Activated B cell treated with CpG ODN at 0.5 μM for 24 hours (primary cell): ENCODE results near the gene RAP1GAP2. TPM values are rescaled to one million over a fixed set of nuclear protein-coding genes. Genes with fewer than 3 reads are reported as not detected.

Source experiments
- ATAC-seq: fragments of 200-7000 bp; cut with Tn5 transposase; one replicate; pipeline ENCODE4 v1.10.0; 2021; ENCODE audit warnings: low read depth, mild to moderate bottlenecking, moderate library complexity
- CTCF ChIA-PET: fragments of 350-600 bp; sonication (Branson Sonifier 250); formaldehyde crosslinking; loops from one replicate; lab custom pipeline; 2021; ENCODE audit warnings: antibody characterized with exemption; lab: Charles Lee
- POLR2A ChIA-PET: fragments of 350-600 bp; sonication (Branson Sonifier 250); formaldehyde crosslinking; loops from one replicate; lab custom pipeline; 2021; ENCODE audit warnings: antibody characterized with exemption; lab: Charles Lee
- DNase-seq: peaks from one replicate; pipeline ENCODE4 v3.0.0; 2022
- H3K27ac Mint-ChIP-seq: one replicate; pipeline ENCODE4 v1.8.0; 2020; ENCODE audit warnings: mixed read lengths
- H3K27me3 Mint-ChIP-seq: one replicate; pipeline ENCODE4 v1.8.0; 2021; ENCODE audit warnings: mixed read lengths
- H3K36me3 Mint-ChIP-seq: one replicate; pipeline ENCODE4 v1.8.0; 2021; ENCODE audit warnings: low read depth, mixed read lengths
- H3K4me1 Mint-ChIP-seq: one replicate; pipeline ENCODE4 v1.8.0; 2021; ENCODE audit warnings: mixed read lengths
- H3K4me3 Mint-ChIP-seq: one replicate; pipeline ENCODE4 v1.8.0; 2020; ENCODE audit warnings: mild to moderate bottlenecking, mixed read lengths
- H3K9me3 Mint-ChIP-seq: one replicate; pipeline ENCODE4 v1.8.0; 2020; ENCODE audit warnings: mixed read lengths
- intact Hi-C: fragments of 100-400 bp; cut with micrococcal nuclease; formaldehyde crosslinking; loops from one replicate; pipeline ENCODE4 v1.15.1; 2024
- total RNA-seq: library from RNA; stranded (reverse); gene quantifications from 2 replicates; pipeline ENCODE4 v1.2.3, GENCODE V29; 2022
- TF ChIP-seq, protein P1 (sequence below): fragments of 200-600 bp; IDR thresholded peaks from one replicate; pipeline ENCODE4 v1.8.0; 2022; ENCODE audit warnings: antibody characterized with exemption, mild to moderate bottlenecking

RAP1GAP2 gene
- total RNA-seq, 1 donor from 2014 or later, result 2.6 TPM

DNA sequence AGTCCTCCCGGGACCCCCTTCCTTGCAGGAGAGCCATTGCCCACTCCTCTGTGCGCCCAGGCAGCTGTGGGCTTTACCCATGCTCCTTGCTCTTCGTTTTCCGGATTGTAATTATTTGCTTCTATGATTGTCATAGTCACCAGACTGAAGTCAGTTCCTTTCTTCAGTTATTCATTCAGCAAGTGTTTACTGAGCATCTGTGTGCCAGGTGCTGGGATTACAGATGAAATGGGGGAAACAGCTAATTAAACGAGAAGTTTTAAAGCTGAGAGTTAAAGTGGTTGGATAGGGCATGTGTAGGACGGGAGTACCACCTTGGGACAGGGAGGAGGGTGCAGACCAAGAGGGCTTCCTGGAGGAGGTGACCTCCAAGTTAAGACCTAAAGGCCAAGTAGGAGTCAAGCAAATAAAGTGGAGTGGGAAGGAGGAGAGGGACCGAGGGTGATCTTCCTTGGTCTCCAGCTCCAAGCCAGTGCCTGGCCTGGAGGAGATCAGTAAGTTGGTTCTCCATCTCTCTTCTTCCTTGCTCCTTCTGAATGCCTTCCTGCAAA lies 140.6 kb downstream of the RAP1GAP2 start:
- H3K9me3 Mint-ChIP-seq, result no peaks in the 10 kb centered on the region
- no peak overlapping the region for H3K27ac Mint-ChIP-seq
- ATAC-seq (no peak), DNase-seq (no peak)
- H3K27me3 Mint-ChIP-seq, result peaks cover 3% of the 10 kb centered on the region
- TF ChIP-seq, protein P1, sequence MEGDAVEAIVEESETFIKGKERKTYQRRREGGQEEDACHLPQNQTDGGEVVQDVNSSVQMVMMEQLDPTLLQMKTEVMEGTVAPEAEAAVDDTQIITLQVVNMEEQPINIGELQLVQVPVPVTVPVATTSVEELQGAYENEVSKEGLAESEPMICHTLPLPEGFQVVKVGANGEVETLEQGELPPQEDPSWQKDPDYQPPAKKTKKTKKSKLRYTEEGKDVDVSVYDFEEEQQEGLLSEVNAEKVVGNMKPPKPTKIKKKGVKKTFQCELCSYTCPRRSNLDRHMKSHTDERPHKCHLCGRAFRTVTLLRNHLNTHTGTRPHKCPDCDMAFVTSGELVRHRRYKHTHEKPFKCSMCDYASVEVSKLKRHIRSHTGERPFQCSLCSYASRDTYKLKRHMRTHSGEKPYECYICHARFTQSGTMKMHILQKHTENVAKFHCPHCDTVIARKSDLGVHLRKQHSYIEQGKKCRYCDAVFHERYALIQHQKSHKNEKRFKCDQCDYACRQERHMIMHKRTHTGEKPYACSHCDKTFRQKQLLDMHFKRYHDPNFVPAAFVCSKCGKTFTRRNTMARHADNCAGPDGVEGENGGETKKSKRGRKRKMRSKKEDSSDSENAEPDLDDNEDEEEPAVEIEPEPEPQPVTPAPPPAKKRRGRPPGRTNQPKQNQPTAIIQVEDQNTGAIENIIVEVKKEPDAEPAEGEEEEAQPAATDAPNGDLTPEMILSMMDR, result no peak
- ChIA-PET CTCF (no interaction called here), POLR2A (interaction anchor here (0.6 kb wide), 1 partner anchor 49 kb away, joined by 3 read pairs; no protein-coding TSS in a partner anchor)
- peaks cover 9% of the 10 kb centered on the region for H3K36me3 Mint-ChIP-seq
- peaks cover 17% of the 10 kb centered on the region for H3K4me1 Mint-ChIP-seq
- no peak overlapping the region for H3K4me3 Mint-ChIP-seq
- intact Hi-C loops, result no loop called here

DNA sequence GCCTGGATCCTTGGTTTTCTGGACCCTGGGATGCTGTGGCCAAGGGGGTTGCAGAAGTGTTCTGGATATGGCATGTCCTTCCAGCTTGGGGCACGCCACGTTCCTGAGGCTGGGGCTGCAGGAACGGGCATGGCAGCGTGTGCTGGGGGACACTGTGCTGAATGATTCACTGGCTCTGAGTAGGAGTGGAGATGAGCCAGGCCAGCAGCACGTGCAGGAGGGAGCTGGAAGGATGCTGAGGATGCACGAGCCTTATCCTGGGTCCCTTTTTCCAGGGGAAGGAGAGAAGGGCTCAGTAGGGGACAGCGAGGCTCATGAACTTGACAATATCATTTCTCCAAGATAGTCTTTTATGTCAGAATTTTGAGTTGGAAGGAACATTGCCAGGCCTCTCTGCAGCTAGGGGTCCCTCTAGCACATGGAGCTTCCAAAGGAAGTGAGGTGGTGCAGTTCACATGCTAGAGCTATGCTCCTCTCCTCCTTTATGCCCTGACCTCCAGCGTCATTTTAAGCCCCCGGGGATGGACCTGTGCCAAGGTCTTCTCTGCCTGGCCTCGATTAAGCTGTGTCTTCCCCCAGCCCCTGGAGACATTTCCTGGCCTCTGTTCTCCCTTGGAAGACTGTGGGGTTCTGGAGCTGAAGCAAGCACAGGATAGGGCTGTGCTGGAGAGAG lies 141.2 kb downstream of the RAP1GAP2 start:
- no peak for ATAC-seq
- DNase-seq, result no peak
- intact Hi-C loops, result no loop called here
- POLR2A ChIA-PET, result no interaction called here
- CTCF ChIA-PET, result no interaction called here
- Mint-ChIP-seq H3K4me1 (peaks cover 13% of the 10 kb centered on the region), H3K4me3 (no peak overlapping the region), H3K36me3 (peaks cover 9% of the 10 kb centered on the region), H3K27me3 (peaks cover 3% of the 10 kb centered on the region), H3K27ac (no peak overlapping the region), H3K9me3 (no peaks in the 10 kb centered on the region)
- TF ChIP-seq, protein P1, result no peak

DNA sequence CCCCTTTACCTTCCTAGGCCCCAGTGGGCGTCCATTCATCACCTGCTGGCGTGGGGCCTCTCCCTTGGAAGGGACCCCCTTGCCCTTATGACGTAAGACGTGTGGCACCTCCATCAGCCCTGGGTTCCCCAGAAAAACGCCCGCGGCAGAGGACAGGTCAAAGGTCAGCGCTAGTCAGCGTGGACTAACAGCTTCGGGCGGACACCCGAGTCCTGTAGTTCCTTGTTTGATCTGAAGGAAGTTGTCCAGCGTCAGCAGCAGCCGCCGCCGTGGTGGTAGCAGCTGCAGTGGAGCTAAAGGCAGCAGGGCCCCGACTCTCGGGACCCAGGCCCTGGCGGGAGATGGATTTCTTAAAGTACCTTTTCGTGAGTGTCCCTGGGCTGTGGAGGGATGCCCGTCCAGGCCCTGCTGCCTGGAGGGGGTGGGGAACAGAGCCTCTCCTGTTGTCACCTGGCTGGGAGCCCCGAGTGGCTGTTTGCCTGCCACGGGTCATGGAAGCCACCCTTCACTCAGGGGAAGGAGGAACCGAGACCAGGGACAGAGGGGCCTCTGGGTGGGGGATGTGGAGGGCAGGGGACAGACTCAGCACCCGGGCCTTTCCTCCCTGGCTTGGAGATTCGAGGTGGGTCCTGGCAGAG lies 143.6 kb downstream of the RAP1GAP2 start:
- ChIA-PET POLR2A (no interaction called here), CTCF (no interaction called here)
- no peaks in the 10 kb centered on the region for H3K9me3 Mint-ChIP-seq
- DNase-seq (no peak), ATAC-seq (no peak)
- no peak overlapping the region for H3K27ac Mint-ChIP-seq
- peaks cover 2% of the 10 kb centered on the region for H3K36me3 Mint-ChIP-seq
- H3K27me3 Mint-ChIP-seq, result peaks cover 3% of the 10 kb centered on the region
- no peak overlapping the region for H3K4me3 Mint-ChIP-seq
- TF ChIP-seq, protein P1, result no peak
- peaks cover 13% of the 10 kb centered on the region for H3K4me1 Mint-ChIP-seq
- intact Hi-C loops, result no loop called here

DNA sequence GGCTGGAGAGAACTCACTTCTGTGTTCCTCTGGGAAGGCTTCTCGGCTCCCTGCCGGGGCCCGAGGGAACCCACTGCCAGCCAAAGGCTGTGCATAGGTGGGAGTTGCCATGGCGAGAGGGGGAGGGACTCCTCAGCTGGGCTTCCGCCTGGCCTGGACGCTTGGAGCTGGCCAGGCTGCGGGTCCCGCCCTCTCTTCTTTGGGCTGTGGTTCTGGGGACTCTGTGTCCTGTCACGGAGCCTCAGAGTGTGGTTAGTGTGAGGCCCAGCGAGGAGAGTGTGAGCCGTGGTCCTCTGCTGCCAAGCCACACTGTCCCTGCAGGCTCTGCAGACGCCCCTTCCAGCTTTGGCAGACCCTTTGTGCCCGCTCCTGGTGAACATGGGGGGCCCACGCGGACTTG lies 144.1 kb downstream of the RAP1GAP2 start:
- intact Hi-C loops, result no loop called here
- Mint-ChIP-seq H3K27me3 (peaks cover 3% of the 10 kb centered on the region), H3K27ac (no peak overlapping the region), H3K4me3 (no peak overlapping the region), H3K36me3 (no peaks in the 10 kb centered on the region), H3K9me3 (no peaks in the 10 kb centered on the region), H3K4me1 (peaks cover 12% of the 10 kb centered on the region)
- TF ChIP-seq, protein P1, result no peak
- ATAC-seq (no peak), DNase-seq (no peak)
- CTCF ChIA-PET, result no interaction called here
- POLR2A ChIA-PET, result no interaction called here

DNA sequence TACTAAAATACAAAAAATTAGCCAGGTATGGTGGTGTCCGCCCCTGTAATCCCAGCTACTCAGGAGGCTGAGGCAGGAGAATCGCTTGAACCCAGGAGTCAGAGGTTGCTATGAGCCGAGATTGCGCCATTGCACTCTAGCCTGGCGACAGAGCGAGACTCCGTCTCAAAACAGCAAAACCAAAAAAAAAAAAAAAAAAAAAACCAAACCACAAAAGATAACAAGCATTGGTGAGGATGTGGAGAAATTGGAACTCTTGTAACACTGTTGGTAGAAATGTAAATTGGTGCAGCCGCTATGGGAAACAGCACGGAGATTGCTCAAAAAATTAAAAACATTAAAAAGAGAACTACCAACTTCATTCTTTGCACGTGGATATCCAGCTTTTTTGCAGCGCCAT lies 147.7 kb downstream of the RAP1GAP2 start:
- Mint-ChIP-seq H3K27me3 (no peaks in the 10 kb centered on the region), H3K4me3 (no peak overlapping the region), H3K9me3 (no peaks in the 10 kb centered on the region), H3K27ac (no peak overlapping the region), H3K4me1 (no peaks in the 10 kb centered on the region), H3K36me3 (no peaks in the 10 kb centered on the region)
- ATAC-seq (no peak), DNase-seq (no peak)
- ChIA-PET CTCF (no interaction called here), POLR2A (no interaction called here)
- intact Hi-C loops, result no loop called here
- TF ChIP-seq, protein P1, result no peak
